ENCODE results near the gene SYNPO2.

SYNPO2 gene

DNA sequence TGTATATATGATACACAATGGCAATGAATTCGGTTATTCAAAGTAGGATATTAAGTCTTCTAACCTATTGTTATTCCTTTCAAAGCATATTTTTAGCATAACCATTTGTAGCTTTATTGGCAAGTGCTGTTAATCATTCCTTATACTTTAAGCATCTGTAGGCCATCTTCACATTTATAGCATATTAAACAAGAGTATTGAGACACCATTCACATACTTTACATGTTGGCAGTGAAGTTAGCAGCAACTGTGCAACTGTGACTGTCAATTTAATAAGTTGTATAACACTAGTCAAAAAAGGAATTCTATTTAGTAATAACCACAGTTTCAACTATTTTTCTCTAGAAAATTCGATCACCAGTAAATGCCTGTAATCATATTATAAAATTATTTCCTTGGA is 139.6 kb downstream of the SYNPO2 start:
- Histone ChIP-seq H3K4me3 (ENCODE audit: insufficient read depth, low read length, poor library complexity, severe bottlenecking) (no peak overlapping the region), H4K20me1 (ENCODE audit: low read depth, low read length) (no peaks in the 10 kb centered on the region), H3K79me2 (ENCODE audit: insufficient read depth, low read length) (no peaks in the 10 kb centered on the region), H3K27ac (ENCODE audit: low read depth, low read length) (no peak overlapping the region), H3K9ac (ENCODE audit: low read length) (no peak overlapping the region), H3K9me3 (ENCODE audit: insufficient read depth, low read length) (no peaks in the 10 kb centered on the region), H3K36me3 (ENCODE audit: low read length) (no peaks in the 10 kb centered on the region), H3K27me3 (ENCODE audit: low read length) (no peaks in the 10 kb centered on the region), H3F3A (ENCODE audit: insufficient read depth) (no peaks in the 10 kb centered on the region), H3K9me2 (replicated peaks; ENCODE audit: insufficient read depth, low read length) (no peaks in the 10 kb centered on the region), H3K4me2 (ENCODE audit: low read depth, low read length, poor library complexity, severe bottlenecking) (no peak overlapping the region), H2AFZ (ENCODE audit: low read depth, low read length, severe bottlenecking) (no peak overlapping the region)
- TF ChIP-seq EZH2phosphoT487 (conservative IDR thresholded peaks at IDR 0.05; ENCODE audit: low read length) (no peak), CTCF (IDR thresholded peaks at IDR 0.05; ENCODE audit: insufficient read depth, low read length, poor library complexity, severe bottlenecking) (no peak)

- H3K9ac ChIP-seq (ENCODE audit: low read length): no peak overlapping the region
- H3K36me3 ChIP-seq (ENCODE audit: low read length): no peaks in the 10 kb centered on the region
- H4K20me1 ChIP-seq (ENCODE audit: low read depth, low read length): no peaks in the 10 kb centered on the region
- H3K4me2 ChIP-seq (ENCODE audit: low read depth, low read length, poor library complexity, severe bottlenecking): no peak overlapping the region
- TF ChIP-seq EZH2phosphoT487 (conservative IDR thresholded peaks at IDR 0.05; ENCODE audit: low read length) (no peak), CTCF (IDR thresholded peaks at IDR 0.05; ENCODE audit: insufficient read depth, low read length, poor library complexity, severe bottlenecking) (no peak)
- no peak overlapping the region for H3K27ac ChIP-seq (ENCODE audit: low read depth, low read length)
- no peaks in the 10 kb centered on the region for H3K9me3 ChIP-seq (ENCODE audit: insufficient read depth, low read length)
- no peak overlapping the region for H3K4me3 ChIP-seq (ENCODE audit: insufficient read depth, low read length, poor library complexity, severe bottlenecking)
- H3K27me3 ChIP-seq (ENCODE audit: low read length): no peaks in the 10 kb centered on the region
- H3K9me2 ChIP-seq (replicated peaks; ENCODE audit: insufficient read depth, low read length): no peaks in the 10 kb centered on the region
- H3K79me2 ChIP-seq (ENCODE audit: insufficient read depth, low read length): no peaks in the 10 kb centered on the region
- no peak overlapping the region for H2AFZ ChIP-seq (ENCODE audit: low read depth, low read length, severe bottlenecking)
- H3F3A ChIP-seq (ENCODE audit: insufficient read depth): no peaks in the 10 kb centered on the region
Observed at GRCh38 chr4:119029847-119030535, 141.3 kb downstream of the SYNPO2 start.

DNA sequence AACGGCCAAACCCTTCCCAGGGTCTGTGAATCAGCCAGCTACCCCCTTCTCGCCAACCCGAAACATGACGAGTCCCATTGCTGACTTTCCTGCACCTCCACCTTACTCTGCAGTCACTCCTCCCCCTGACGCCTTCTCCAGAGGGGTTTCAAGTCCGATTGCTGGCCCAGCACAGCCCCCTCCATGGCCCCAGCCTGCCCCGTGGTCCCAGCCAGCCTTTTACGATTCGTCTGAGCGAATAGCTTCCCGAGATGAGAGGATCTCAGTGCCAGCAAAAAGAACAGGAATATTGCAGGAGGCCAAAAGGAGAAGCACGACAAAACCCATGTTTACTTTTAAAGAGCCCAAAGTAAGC is 141.9 kb downstream of the SYNPO2 start:
- H2AFZ ChIP-seq (ENCODE audit: low read depth, low read length, severe bottlenecking): no peak overlapping the region
- no peak overlapping the region for H3K27ac ChIP-seq (ENCODE audit: low read depth, low read length)
- H3K9me2 ChIP-seq (replicated peaks; ENCODE audit: insufficient read depth, low read length): no peaks in the 10 kb centered on the region
- no peaks in the 10 kb centered on the region for H3K9me3 ChIP-seq (ENCODE audit: insufficient read depth, low read length)
- H3K27me3 ChIP-seq (ENCODE audit: low read length): no peaks in the 10 kb centered on the region
- H3K4me2 ChIP-seq (ENCODE audit: low read depth, low read length, poor library complexity, severe bottlenecking): no peak overlapping the region
- no peaks in the 10 kb centered on the region for H3F3A ChIP-seq (ENCODE audit: insufficient read depth)
- TF ChIP-seq CTCF (IDR thresholded peaks at IDR 0.05; ENCODE audit: insufficient read depth, low read length, poor library complexity, severe bottlenecking): no peak
- TF ChIP-seq EZH2phosphoT487 (conservative IDR thresholded peaks at IDR 0.05; ENCODE audit: low read length): no peak
- no peaks in the 10 kb centered on the region for H3K79me2 ChIP-seq (ENCODE audit: insufficient read depth, low read length)
- H4K20me1 ChIP-seq (ENCODE audit: low read depth, low read length): no peaks in the 10 kb centered on the region
- no peak overlapping the region for H3K9ac ChIP-seq (ENCODE audit: low read length)
- H3K4me3 ChIP-seq (ENCODE audit: insufficient read depth, low read length, poor library complexity, severe bottlenecking): no peak overlapping the region
- H3K36me3 ChIP-seq (ENCODE audit: low read length): no peaks in the 10 kb centered on the region
